ENCODE measurements around the gene PRSS16. TPM values are rescaled to one million over a fixed set of nuclear protein-coding genes. Genes with fewer than 3 reads are reported as not detected.

PRSS16 gene
- total RNA-seq, 2 donors from 2014 or later, result 21.8 to 29.8 TPM

Other genes with a start within 250 kb of the PRSS16 start
- under 1 TPM; 0.07 to 0.13 TPM for gene POM121L2, start 64.6 kb downstream of the PRSS16 start, total RNA-seq
- gene ZNF391, start 141.1 kb downstream of the PRSS16 start, total RNA-seq, result 1 to 10 TPM in 1 of 2 donors, under 1 TPM in 1; 0.96 to 1.9 TPM
- gene ZNF184, start 225.4 kb downstream of the PRSS16 start, total RNA-seq, result 1 to 10 TPM; 6.3 to 8.6 TPM